HG02642 (cell line): ENCODE measurements around the gene ZNF516.

ENCODE experiments used
- ATAC-seq: cut with Tn5 transposase; IDR thresholded peaks from one replicate; pipeline ENCODE4 v1.9.1; 2021; ENCODE audit warnings: mild to moderate bottlenecking; ENCODE audit not compliant: unreplicated experiment, poor library complexity

The ZNF516 gene

DNA sequence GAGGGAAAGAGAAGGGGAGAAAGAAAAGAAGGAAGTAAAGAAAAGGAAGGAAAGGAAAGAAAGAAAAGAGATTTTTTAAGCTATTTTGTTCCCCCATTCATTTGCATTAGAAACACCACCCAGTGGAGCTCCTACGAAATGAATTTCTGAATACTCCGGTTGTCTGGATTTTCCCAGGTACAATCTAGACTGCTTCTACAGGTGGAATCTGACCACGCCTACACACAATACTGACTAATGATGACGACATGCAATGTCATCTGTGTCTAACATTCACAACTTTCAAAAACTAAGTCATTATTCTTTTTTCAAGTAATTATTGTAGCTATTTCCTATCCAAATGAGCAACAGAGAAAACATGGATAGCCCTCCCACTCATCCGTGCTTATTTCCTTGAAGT lies 121.7 kb downstream of the ZNF516 start:
- ATAC-seq = no peak

DNA sequence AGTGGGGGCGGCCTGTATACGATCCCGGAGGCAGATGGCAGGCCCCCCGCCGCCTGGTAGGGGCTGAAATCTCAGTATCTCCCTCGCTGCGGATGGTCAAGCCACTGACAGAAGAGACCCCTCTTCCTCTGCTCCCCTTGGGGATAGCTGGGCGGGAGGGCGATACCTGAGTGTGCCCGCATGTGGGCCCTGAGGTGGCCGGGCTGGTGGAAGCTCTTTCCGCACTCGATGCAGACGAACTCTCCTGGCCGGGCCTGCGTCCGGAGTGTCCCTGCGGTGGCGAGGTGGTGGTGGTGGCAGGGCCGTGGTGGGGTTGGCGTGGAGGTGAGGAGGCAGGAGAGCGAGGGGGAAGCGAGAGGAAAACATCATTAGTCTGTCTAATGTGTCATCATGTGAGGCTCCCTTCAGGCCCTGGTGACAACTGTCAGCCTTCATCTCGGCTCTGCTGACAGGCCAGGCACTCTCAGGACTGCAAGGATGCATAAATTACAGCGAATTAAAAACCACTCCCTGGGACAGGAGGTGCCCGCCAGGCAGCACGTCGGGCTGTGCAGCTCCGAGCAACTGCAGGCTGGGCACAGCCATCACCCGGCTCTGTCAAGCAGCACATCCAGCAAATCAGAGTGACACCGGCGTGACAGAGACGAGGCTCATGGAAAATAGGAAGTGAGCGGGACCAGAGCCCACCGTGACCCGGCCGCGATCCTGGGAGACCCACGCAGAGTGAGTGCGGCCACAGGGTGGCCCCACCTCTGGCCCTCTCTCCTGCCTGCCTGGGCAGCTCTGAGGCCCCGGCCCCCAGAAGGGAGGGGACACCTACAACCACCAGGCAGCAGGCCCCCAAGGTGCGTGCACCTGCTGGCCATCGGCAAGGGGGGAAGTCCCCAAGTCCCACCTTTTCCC lies 123.5 kb downstream of the ZNF516 start:
- no peak for ATAC-seq

DNA sequence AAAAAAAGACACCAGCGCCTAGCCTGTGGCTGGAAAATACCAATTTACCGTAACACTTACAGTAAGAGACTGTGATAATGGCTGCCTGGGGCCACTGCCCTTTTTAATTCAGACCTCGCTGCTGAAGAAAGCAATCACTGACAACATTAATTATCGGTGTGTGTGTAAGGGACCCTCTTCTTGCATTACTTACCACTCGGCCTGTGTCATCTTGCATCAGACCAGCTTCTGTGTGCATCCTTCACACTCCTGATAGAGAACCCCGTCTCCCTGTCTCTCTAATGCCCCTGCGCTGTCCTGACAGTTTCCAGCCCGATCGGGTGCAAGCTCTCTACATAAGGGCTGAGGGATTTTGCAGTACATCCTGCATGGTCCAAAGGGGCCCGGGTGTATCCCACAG lies 124.4 kb downstream of the ZNF516 start:
- ATAC-seq = no peak

DNA sequence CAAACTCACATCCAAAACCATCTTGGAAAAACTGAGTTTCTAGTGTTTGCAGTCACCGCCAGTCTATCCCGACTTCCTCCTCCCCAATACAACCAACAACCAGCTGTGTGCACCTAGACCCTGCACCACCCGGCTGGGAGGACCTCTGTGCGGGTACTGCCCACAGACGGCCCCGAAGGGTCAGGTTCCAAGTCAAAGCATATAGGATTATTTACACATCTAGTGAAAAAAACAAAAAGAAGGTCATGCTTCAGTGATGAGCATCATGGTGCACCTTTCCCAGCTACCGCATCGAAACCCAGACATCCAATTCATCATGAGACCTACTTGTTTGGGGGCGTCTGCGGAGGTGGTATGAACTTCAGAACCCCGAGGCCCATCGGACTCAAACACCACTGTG lies 124.8 kb downstream of the ZNF516 start:
- no peak for ATAC-seq

DNA sequence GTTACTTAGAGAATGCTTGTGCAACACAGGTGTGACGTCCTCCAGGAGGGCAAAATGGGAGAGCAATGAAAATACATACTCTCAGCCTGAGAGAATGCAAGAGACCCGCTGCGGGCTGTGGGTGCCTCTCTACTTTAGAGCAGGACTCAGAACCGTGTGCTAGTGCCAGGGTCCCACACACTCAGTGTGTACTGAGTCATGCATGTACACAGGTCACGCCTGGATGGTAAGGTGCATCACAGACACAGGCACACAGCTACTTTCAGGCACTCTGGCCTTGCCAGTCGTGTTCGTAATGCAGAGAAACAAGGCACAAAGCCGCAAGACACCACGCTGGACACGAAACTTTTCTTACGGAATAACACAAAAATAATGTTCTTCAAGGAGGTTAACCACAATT lies 125.3 kb downstream of the ZNF516 start:
- ATAC-seq = no peak

DNA sequence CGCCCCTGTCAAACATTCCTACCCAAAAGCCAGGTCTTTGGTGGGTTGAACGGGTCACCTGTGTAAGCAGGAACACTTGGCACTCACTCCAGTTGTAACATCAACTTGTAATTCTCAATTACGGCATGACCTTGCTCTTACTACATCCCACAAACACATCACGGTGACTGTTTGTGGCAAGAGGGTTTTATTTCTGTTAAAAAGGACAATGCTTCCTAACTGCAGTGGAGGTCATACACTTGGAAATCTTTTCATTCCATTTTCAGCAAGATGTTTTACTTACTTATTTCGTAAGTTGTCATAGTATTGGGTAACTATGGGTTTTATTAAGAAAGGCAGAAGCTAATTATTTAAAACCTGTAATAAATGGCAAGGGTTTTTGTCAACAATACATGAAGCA lies 126.1 kb downstream of the ZNF516 start:
- no peak for ATAC-seq

DNA sequence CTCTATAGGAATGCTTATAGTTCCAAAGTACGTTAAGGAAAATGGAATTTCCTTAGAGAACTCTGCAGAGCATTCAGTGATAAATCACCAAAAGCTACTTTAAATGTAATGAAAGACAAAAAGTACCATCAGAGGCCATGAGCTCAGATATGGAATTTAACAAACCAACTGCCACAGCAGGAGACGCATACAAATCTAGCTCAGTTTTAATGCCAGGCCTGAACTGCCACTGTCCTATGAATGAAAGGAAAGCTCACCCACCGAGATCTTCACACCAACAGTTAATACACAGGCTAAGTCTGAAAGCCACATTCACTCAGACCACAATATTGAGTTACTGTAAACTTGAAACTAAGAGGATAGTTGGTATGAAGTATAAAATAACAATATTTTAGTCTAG lies 126.8 kb downstream of the ZNF516 start:
- ATAC-seq = no peak

DNA sequence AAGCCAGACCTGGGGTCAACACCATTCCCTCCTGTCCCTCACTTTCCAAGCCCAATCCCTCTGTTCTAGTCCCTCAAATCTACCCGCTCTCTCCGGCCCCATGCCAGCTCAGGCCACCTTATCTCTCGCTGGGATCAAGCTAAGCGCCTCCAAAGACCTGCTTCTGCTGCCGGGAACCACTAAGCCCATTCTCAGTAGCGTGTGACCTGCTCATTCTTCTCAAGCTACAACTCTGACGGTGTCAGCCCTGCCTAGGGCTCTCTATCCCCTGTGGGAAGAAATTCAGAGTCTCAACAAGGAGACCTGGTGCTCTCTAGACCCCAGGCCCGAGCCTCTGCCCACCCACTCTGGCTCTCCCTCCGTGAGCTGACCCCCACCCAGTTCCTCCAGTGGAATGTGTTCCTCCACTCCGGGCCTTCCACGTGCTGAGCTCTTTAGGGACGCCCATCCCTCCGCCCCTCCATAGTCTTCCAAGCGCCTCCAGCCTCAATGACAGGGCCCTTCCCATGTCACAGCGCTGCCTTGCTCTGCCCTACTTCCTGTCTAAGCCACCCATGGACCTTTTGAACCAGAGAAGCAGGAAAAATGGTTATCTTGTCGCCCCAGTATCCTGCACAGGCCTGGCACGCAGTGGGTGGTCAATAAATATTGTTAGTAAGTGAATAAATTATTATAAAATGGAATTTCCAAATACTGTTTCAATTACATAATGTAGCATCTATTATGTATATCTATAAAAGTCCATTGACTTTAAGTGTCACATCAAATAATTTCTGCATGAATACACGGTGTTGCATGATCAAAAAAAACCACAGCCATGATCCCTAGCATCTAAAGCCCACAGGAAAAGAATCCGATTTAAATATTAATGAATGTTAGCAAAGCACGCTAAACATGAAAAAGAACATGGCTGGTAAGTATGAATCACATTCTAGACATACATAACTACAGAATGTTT lies 127.6 kb downstream of the ZNF516 start:
- no peak for ATAC-seq

DNA sequence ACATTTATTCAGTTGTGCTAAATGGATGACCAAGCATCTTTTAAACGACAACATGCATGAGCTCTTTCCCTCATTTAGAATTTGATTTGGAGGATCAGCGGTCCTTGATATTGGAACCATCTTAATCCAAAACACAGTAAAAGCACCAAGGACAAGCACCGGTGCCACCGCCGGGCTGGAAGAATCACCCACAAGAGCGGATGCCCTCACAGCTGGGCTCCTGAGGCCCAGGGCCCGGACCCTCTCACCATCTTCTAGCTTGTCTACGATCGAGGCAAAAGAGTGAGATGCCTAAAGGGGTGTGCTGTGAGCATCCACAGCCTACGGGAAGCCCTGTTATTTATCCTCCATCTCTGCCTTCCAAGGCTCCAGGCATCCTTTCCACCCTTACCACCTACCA lies 129.5 kb downstream of the ZNF516 start:
- ATAC-seq = no peak

DNA sequence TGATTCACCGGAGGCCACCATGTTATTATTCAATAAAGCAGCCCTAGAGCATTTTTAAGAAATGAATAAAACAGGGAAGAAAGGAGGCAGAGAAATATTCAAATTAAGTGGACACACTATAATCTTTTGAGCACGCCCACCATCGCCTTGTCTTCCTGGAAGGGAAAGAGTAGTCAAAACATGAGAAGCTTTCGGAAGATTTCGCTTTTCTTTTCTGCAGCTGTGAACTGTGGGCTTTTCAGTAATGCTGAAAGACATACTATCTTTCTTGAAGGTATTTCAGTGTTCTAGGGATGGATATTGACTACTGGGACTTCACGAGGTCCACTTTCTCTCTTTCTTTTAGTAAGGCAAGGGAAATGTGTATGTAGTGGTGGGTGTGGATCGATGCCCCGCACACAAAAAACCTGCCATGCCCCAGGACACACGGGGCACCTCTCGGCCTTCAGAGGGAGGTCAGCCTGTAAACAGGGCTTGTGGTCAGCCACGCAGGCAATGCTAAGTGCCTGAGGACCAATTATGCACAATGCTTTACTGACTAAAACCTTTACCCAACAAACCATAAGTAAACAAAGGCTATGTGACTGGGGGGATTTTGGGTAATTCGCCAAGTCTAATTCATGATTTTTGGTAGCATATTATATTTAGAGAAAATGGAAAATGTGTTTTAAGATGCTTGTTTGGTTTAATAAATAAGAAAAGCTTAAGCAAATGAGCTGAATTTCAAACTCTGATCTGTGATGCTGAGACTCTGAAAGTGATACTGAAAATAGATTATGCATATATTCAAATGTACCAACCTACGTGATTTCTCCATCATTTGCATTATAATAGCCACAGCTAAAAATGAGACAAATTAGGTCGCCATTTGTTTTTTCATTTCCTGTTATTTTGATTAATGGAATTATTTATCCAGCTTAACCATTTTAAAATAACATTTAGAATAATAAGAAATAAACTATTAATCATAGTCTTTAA lies 130.5 kb downstream of the ZNF516 start:
- peak; percentile 80 for ATAC-seq

DNA sequence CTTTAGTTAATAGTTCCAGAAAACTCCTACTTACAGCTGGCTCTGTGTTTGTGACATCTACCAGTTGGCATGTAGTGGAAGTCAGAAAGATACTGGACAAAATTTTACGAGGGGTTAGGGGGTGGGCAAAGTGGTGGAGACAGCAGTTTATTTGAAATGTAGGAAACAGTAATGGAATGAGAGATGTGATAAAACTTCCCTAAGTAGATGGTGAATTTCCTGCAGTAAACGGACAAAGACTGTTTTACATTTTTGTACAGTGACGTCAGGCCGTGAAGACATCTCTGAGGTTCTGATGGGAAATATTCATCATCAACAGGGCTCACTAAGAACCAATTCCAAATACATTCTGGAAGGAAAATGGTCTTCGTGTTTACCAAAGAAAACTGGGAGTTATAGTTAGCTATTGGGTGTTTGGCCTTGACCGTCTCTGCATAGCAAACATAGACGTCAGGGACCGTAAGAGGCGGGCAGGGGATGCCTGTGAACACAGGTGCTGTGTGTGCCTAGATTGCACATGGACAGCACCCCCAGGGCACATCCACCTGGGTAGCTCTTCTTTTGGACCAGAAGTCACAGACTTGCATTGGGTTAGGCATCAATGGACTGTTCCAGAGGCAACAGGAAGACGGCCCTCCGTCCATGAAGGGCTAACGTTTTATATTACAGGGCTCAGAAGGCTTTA lies 131.5 kb downstream of the ZNF516 start:
- ATAC-seq = no peak

DNA sequence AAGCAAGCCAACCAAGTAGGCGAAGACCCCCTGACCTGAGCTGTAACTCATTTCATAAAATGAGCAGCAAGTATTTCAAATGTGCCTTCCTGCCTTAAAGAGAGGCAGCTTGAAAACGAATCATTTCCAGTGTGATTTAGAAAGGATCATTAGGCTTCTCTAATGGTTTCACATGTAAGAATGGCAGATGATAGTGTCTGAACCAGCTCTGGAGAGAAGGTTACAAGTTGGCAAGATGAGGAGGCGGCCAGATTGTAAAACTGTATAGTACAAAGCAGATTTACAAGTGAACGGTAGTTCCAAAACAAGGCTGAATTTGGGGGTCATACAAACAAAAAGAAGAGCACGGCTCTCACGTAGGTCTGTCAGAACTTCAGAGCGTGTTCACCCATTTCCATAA lies 132.4 kb downstream of the ZNF516 start:
- ATAC-seq = no peak

DNA sequence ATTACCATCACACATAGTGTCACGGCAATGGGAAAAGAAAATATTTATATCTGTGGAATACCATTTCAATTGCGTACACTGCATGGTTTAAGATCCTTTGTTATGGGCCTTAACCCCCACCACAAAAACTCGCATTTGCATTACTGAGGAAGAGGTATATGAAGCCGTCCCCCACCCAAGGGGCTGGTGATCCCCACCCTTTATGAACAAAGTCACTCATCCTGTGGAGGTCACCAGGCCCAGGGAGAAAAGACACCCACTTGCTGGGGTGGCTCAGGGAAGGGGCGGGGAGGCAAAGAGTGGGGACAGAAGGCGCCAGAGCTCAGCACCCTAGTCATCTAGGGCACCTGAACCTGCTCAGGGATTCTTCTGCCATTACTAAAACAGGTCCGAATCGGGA lies 133.8 kb downstream of the ZNF516 start:
- ATAC-seq = no peak

DNA sequence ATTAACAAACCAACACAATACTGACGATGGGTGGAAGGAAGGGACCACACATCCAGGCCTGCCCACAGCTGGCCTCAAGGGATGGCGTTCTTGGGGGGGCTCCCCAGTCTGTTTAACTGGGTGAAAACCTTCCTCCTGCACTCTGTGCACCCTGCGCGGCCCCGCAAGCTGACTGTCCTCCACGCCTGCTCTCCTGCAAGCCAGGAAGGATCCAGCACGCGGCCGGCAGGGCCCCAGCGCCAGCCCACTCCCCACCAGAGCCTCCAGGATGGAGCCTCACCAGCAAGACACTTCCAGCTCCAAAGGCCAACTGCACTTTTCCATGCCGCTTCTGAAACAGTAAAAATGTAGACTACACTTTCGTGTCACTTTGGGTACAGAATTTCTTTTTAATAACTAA lies 135.1 kb downstream of the ZNF516 start:
- ATAC-seq = no peak

DNA sequence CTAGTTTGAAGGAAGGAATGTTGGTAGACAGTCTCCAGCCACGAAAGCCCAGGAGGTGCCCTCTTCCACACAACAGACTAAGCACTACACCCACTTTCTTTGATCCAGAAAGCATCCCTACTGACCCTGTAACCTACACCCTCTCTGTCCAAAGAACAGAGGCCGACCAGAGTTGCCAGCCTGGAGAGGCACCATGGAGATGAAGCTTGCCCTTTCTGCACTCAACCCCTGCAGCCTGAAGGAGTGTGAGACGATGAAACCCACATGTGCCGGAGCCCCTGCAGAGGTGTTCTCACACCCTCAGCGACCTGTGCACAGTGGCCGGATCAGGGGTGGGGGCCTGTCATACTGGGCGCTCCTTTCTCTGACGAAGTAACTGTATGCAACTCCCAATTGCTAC lies 136.3 kb downstream of the ZNF516 start:
- no peak for ATAC-seq

DNA sequence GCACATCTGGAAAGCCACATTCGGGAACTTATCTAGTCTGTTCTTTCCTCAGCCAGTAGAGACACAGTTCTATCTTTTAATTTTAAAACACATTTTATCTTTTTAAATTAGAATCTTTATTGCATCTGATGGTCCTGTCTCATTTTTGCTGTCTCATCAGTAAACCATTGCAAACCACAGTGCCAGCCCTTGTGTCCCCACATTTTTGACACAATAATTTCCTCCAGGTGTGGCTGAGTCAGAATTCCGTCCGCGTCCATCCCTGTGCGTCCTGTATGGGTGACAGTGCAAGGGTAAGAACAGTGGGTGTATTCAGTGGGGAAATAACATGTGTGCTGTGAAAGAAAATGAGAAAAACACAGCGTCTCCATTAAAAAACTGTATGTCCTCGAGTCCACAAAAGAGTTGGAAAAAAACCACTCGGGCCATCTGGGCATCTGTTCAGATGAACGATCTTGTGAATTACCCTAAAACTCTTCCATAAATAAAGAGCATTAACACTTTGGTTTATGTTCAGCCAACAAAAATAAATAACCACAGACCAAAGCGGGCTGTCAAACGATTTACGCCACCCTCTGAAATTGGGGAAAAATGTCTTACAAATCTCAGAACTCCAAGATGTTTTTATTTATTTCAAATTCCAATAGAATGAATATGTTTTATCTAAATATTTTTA lies 137.3 kb downstream of the ZNF516 start:
- ATAC-seq = no peak

DNA sequence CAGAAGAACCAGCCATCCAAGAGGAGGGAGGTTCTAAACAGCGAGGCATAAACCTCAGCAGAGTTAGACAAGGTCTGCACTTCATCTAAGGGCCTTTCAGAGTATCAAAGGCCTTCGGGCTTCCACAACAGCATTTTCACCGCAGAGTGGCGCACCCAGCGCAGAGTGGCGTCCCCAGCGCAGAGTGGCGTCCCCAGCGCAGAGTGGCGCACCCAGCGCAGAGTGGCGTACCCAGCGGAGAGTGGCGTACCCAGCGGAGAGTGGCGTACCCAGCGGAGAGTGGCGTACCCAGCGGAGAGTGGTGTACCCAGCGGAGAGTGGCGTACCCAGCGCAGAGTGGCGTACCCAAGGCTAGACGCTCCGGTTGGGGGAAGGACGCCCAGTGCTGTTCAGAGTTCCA lies 137.9 kb downstream of the ZNF516 start:
- ATAC-seq = no peak

DNA sequence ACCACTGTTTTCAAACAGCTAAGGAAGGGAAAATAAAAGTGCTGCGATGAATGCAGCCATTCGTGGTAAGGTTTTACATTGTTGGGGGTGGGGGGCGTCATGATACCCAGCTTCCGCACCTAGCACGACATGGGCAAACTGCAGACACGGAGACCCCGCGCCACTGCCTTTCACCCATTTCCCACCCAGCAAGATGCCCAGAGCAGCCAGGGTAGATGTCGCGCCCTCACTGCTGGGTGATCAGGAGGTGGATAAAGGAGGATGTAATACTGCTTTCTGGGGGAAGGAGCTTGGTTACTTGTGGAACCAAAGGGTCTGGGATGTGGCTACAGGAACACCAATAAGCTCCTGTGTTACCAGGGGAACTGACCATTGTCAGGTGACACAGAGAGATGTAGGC lies 138.4 kb downstream of the ZNF516 start:
- no peak for ATAC-seq

DNA sequence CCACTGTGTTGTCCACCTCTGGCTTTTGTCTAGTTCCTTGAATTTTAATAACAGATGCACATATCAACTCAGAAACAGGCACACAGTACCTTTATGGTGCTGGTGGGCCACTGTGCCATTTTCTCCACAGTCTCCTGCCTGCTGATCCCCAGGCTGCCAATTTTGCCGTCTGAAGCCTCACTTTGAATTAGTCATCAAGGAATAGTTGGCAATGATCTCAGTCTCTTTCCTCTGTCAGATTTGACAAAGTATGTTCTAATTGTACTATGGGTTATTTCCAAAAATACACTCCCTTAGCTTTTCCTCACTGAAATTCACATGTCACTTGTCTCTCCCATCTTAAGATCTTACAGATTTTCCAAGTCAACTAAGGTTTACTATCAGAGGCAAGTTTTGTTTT lies 140.7 kb downstream of the ZNF516 start:
- no peak for ATAC-seq
